Activated naive CD8-positive, alpha-beta T cell treated with anti-CD3 and anti-CD28 coated beads for 36 hours (primary cell): ENCODE data around the gene UAP1L1. TPM values are rescaled to one million over a fixed set of nuclear protein-coding genes. Genes with fewer than 3 reads are reported as not detected.
A peak's percentile ranks its signal among the peaks of the same experiment; 100 is the strongest.

ENCODE experiments used
- DNase-seq: peaks from one replicate; pipeline ENCODE4 v3.0.0; 2021
- H3K27ac Mint-ChIP-seq: one replicate; pipeline ENCODE4 v1.8.0; 2022; ENCODE audit warnings: mild to moderate bottlenecking, moderate library complexity, mixed read lengths
- H3K27me3 Mint-ChIP-seq: one replicate; pipeline ENCODE4 v1.8.0; 2022; ENCODE audit warnings: mild to moderate bottlenecking, mixed read lengths
- H3K36me3 Mint-ChIP-seq: one replicate; pipeline ENCODE4 v1.8.0; 2021; ENCODE audit warnings: mild to moderate bottlenecking, mixed read lengths
- H3K4me1 Mint-ChIP-seq: one replicate; pipeline ENCODE4 v1.8.0; 2021; ENCODE audit warnings: mixed read lengths
- H3K4me3 Mint-ChIP-seq: one replicate; pipeline ENCODE4 v1.8.0; 2022; ENCODE audit warnings: mild to moderate bottlenecking, moderate library complexity, mixed read lengths
- H3K9me3 Mint-ChIP-seq: one replicate; pipeline ENCODE4 v1.8.0; 2022; ENCODE audit warnings: mixed read lengths
- total RNA-seq, 2 experiments: library from RNA; stranded (reverse); gene quantifications; one replicate each; pipeline ENCODE4 v1.2.3, GENCODE V29; 2021

UAP1L1 gene
- total RNA-seq, 2 experiments from 2014 or later = 22.9 to 23.5 TPM

- Mint-ChIP-seq H3K9me3 (peaks cover 3% of the 10 kb centered on the region), H3K27me3 (no peaks in the 10 kb centered on the region), H3K27ac (no peak overlapping the region), H3K4me1 (peaks cover 2% of the 10 kb centered on the region), H3K4me3 (no peak overlapping the region), H3K36me3 (peaks cover 6% of the 10 kb centered on the region)
- DNase-seq = no peak
Measured at GRCh38 chr9:137107982-137108381, 30.7 kb downstream of the UAP1L1 start.

DNA sequence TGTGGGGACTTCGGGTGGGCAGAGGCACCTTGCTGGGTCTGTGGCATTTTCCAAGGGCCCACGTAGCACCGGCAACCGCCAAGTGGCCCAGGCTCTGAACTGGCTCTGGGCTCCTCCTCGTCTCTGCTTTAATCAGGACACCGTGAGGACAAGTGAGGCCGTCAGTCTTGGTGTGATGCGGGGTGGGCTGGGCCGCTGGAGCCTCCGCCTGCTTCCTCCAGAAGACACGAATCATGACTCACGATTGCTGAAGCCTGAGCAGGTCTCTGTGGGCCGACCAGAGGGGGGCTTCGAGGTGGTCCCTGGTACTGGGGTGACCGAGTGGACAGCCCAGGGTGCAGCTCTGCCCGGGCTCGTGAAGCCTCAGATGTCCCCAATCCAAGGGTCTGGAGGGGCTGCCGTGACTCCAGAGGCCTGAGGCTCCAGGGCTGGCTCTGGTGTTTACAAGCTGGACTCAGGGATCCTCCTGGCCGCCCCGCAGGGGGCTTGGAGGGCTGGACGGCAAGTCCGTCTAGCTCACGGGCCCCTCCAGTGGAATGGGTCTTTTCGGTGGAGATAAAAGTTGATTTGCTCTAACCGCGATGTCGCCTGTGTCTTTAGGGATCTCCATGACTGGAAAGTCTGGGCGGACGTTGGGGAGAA lies 31.4 kb downstream of the UAP1L1 start:
- DNase-seq = no peak
- Mint-ChIP-seq H3K9me3 (peaks cover 2% of the 10 kb centered on the region), H3K27me3 (no peaks in the 10 kb centered on the region), H3K4me1 (peaks cover 6% of the 10 kb centered on the region), H3K27ac (no peak overlapping the region), H3K36me3 (peaks cover 11% of the 10 kb centered on the region), H3K4me3 (no peak overlapping the region)

- no peaks in the 10 kb centered on the region for H3K9me3 Mint-ChIP-seq
- DNase-seq = no peak
- H3K27me3 Mint-ChIP-seq = no peaks in the 10 kb centered on the region
- H3K4me3 Mint-ChIP-seq = no peak overlapping the region
- H3K4me1 Mint-ChIP-seq = peaks cover 6% of the 10 kb centered on the region
- H3K36me3 Mint-ChIP-seq = peaks cover 11% of the 10 kb centered on the region
- H3K27ac Mint-ChIP-seq = no peak overlapping the region
Measured at GRCh38 chr9:137109250-137110146, 32.2 kb downstream of the UAP1L1 start.

- H3K9me3 Mint-ChIP-seq = no peaks in the 10 kb centered on the region
- no peaks in the 10 kb centered on the region for H3K27me3 Mint-ChIP-seq
- DNase-seq = no peak
- H3K36me3 Mint-ChIP-seq = peaks cover 11% of the 10 kb centered on the region
- no peak overlapping the region for H3K4me3 Mint-ChIP-seq
- H3K4me1 Mint-ChIP-seq = peaks cover 6% of the 10 kb centered on the region
- no peak overlapping the region for H3K27ac Mint-ChIP-seq
Measured at GRCh38 chr9:137110147-137110910, 33.0 kb downstream of the UAP1L1 start.

DNA sequence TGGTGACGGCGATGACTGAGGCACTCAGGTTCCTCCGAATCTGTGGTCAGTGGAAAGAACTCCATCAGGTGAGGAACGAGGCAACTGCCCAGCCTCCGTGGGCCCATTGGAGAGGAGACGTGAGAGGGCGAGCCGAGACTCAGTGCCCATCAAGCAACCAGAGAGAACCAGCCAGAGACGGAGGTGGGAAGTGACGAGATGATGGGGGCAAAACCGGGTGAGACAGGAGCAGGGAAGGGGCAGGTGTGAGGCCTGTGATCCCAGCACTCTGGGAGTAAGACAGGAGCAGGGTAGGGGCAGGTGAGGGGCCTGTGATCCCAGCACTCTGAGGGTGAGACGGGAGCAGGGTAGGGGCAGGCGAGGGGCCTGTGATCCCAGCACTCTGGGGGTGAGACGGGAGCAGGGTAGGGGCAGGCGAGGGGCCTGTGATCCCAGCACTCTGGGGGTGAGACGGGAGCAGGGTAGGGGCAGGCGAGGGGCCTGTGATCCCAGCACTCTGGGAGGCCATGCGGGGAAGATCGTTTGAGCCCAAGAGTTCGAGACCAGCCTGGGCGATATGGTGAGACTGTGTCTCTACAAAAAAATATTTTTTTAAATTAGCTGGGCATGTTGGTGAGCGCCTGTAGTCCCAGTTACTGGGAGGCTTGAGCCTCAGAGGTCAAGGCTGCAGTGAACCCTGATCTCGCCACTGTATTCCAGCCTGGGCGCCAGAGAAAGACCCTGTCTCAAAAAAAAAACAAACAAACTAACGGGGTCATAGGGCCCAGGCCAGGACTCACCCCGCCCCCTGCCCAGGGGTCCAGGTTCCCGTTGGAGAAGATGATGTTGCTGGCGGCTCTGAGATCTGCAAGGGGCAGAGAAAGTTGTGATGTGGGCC lies 33.8 kb downstream of the UAP1L1 start:
- H3K9me3 Mint-ChIP-seq = no peaks in the 10 kb centered on the region
- H3K27me3 Mint-ChIP-seq = no peaks in the 10 kb centered on the region
- H3K4me3 Mint-ChIP-seq = peak overlapping the region; percentile 29
- DNase-seq = no peak
- peak overlapping the region; percentile 47 for H3K27ac Mint-ChIP-seq
- H3K36me3 Mint-ChIP-seq = peaks cover 11% of the 10 kb centered on the region
- H3K4me1 Mint-ChIP-seq = peaks cover 6% of the 10 kb centered on the region

DNA sequence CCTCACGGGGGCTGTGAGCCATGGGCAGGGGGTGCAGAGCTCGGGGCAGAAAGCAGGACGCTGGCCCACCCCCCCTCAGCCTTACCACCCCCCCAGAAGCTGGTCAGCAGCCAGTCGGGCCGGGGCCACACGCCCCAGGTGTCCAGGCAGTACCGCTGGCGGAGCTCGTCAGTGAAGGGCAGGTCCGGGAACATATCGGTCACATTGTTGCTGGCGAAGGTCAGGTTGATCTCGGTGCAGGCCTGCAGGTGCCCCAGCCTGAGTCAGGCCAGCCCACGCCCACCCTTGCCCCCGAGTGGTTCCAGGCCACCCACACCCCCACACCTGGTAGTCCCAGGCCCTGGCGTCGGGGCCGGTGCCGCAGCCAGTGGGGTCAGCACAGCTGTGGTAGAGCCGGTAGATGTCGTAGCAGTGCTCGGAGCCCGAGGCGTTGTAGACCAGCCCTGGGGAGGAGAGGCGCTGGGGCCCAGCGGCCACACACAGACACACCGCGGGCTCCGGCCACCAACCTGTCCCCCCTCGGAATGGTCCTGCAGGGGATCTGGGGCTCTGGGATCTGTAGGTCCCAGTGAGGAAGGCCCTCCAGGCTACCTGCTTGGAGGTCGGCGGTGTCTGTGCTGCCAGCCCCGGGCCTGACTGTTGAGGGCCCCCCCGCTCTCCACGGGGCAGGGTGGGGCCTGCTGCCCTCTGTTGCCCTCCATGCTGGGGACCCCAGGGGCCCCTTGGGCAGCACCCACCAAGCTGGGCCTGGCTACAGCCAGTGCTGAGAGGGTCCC lies 34.7 kb downstream of the UAP1L1 start:
- H3K27me3 Mint-ChIP-seq = no peaks in the 10 kb centered on the region
- peaks cover 6% of the 10 kb centered on the region for H3K4me1 Mint-ChIP-seq
- no peak for DNase-seq
- H3K36me3 Mint-ChIP-seq = peaks cover 11% of the 10 kb centered on the region
- no peak overlapping the region for H3K27ac Mint-ChIP-seq
- no peak overlapping the region for H3K4me3 Mint-ChIP-seq
- H3K9me3 Mint-ChIP-seq = no peaks in the 10 kb centered on the region

DNA sequence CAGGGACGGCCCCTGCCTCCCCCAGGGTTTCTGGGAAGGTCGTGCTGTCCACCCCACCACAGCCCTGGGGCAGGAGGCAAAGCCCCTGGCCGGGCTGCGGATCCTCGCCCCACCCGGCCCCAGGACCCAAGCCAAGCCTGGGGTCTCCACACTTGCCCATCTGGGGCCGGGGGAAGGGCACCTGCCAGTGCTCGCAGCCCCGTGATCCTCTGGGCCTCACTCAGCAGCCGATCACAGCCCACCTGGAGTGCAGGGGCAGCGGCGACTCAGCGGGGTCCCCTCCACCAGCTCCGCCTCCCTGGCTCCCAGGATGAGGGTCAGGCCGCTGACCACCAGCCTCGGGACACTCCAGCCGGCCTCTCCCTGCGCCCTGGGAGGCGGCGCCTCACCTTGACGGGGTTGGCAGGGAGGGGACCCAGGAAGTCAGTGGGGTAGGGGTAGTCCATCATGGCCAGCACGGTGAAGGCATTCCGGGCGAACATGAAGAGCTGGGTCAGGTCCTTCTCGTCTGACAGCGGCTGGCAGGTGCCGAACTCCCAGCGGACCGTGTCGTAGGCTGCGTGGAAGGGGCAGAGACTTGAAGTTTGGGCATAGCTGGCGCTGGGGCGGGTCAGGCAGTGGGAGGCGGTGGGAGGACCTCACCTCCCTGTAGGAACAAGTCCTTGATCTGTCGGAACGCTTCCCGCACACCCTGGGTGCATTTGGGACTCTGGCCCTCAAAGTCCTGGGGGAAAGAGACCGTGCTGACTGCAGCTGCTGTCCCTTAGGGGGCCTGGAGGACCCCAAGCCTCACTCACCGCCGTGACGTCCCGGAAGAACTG lies 35.5 kb downstream of the UAP1L1 start:
- H3K4me1 Mint-ChIP-seq = peaks cover 6% of the 10 kb centered on the region
- H3K27ac Mint-ChIP-seq = peak overlapping the region; percentile 84

DNA sequence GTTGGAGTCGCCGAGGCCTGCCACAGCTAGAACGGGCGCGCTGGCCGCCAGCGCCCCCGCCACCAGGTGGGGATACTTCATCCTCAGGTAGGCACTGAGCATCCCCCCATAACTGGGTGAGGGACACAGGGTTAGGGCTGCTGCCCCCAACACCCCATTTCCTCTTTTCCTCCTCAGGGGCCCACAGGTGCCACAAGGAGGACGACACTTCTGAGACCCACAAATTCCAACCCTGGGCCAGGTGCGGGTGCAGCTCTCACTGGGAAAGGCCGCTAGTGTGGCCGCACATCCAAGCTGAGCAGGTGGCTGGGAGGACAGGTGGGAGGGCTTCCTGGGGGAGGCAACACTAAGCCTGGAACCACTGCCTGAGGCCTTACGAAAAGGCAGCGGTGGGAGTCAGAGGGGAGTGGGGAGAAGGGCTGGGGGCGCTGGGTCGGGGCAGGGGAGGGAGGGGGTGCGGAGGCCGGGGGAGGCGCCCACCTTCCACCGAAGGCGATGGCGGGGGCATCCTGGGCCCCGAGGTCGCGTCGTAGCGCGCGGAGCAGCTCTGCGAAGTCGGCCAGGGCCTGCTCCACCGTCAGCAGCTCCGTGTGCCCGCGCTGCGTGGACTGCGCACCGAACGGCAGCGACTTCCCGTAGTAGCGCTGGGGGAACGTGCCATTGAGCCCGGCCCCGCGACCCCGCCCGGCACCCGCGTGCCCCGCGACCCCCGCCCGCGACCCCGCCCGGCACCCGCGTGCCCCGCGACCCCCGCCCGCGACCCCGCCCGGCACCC lies 36.3 kb downstream of the UAP1L1 start:
- H3K36me3 Mint-ChIP-seq = peaks cover 11% of the 10 kb centered on the region
- peak overlapping the region; percentile 84 for H3K27ac Mint-ChIP-seq
- peak overlapping the region; percentile 83 for H3K4me3 Mint-ChIP-seq
- DNase-seq = peak; percentile 46
- H3K4me1 Mint-ChIP-seq = peaks cover 6% of the 10 kb centered on the region
- no peaks in the 10 kb centered on the region for H3K27me3 Mint-ChIP-seq
- no peaks in the 10 kb centered on the region for H3K9me3 Mint-ChIP-seq

More for the DNA sequence above, 35.5 kb downstream of the UAP1L1 start:
- Mint-ChIP-seq H3K9me3 (no peaks in the 10 kb centered on the region), H3K4me3 (peak overlapping the region; percentile 83), H3K36me3 (peaks cover 11% of the 10 kb centered on the region), H3K27me3 (no peaks in the 10 kb centered on the region)
- no peak for DNase-seq

- no peaks in the 10 kb centered on the region for H3K9me3 Mint-ChIP-seq
- H3K27ac Mint-ChIP-seq = peak overlapping the region; percentile 56
- H3K27me3 Mint-ChIP-seq = no peaks in the 10 kb centered on the region
- H3K4me1 Mint-ChIP-seq = peaks cover 10% of the 10 kb centered on the region
- DNase-seq = no peak
- H3K36me3 Mint-ChIP-seq = peaks cover 11% of the 10 kb centered on the region
- peak overlapping the region; percentile 76 for H3K4me3 Mint-ChIP-seq
Measured at GRCh38 chr9:137114220-137114612, 36.9 kb downstream of the UAP1L1 start.

DNA sequence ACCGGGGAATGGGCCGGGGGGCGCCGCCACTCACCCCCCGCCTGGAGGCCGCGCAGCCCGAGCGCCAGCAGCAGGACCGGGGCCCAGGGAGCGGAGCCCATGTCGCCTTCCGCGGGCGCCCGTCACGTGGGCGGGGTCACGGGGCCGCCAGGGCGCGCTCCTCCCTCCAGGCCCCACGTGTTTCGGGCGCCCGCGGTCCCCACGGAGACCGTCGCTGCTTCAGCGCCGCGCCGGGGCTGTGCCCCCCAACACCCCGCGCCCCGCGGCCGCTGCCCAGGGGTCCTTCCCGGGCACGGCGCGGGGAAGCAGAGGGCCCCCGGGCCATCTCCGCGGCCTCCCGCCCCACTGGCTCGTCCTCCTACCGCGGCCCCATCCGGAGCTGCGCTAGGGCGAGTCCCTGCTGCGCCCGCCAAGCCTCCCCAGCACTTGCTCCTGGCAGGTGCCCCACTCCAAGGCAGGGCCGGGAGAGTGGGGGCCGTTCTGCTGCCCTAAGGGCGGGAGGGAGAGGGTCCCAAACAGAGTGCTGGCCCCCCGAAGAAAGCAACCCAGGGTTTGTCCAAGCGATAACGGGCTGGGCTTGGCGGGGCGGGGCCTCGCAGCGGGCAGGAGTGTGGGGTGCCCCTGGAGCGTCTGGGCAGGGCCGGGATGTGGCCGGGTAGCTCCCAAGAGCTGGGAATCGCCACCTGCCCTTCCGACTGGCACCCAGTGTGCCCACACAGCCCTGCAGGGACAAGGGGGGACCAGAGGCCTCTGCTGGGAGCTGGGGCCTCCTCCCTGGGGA lies 37.5 kb downstream of the UAP1L1 start, which contains the start of gene DPP7:
TSS of gene DPP7 (minus strand) at position 121 of the 781 bp plus-strand sequence. CDS start at position 101, 20 bp downstream.
- peaks cover 11% of the 10 kb centered on the region for H3K36me3 Mint-ChIP-seq
- peak within 1 kb of the TSS; percentile 84 for H3K27ac Mint-ChIP-seq
- no peaks in the 10 kb centered on the region for H3K27me3 Mint-ChIP-seq
- H3K9me3 Mint-ChIP-seq = no peaks in the 10 kb centered on the region
- H3K4me1 Mint-ChIP-seq = peaks cover 12% of the 10 kb centered on the region
- peak within 1 kb of the TSS; percentile 83 for H3K4me3 Mint-ChIP-seq
- peak; percentile 88 for DNase-seq

GRCh38 chr9:137115394-137116026 lies 38.2 kb downstream of the UAP1L1 start:
- no peak for DNase-seq
- peaks cover 11% of the 10 kb centered on the region for H3K36me3 Mint-ChIP-seq
- no peak overlapping the region for H3K27ac Mint-ChIP-seq
- H3K27me3 Mint-ChIP-seq = no peaks in the 10 kb centered on the region
- H3K9me3 Mint-ChIP-seq = no peaks in the 10 kb centered on the region
- peak overlapping the region; percentile 18 for H3K4me3 Mint-ChIP-seq
- peaks cover 12% of the 10 kb centered on the region for H3K4me1 Mint-ChIP-seq
